ENCODE data around the gene ATAD3C. TPM values are rescaled to one million over a fixed set of nuclear protein-coding genes. Genes with fewer than 3 reads are reported as not detected.
"Not testable (repeated sequence)": the region's sequence is repeated elsewhere in the genome, so short reads cannot be mapped to it uniquely, and the experiment has no call there.

ATAD3C gene
- total RNA-seq, 1 donor from 2014 or later: 2.9 TPM

- Mint-ChIP-seq H3K4me1 (no peaks in the 10 kb centered on the region), H3K27me3 (ENCODE audit: low read depth) (no peaks in the 10 kb centered on the region), H3K27ac (no peak overlapping the region), H3K9me3 (peaks cover 9% of the 10 kb centered on the region), H3K4me3 (no peak overlapping the region), H3K36me3 (peaks cover 39% of the 10 kb centered on the region)
- DNase-seq (ENCODE audit: low spot score in 2 of 2, unreplicated experiment in 2 of 2): no peak
- no peak for TF ChIP-seq CTCF (IDR thresholded peaks at IDR 0.05; ENCODE audit: unreplicated experiment)
Measured at GRCh38 chr1:1489861-1490260, 40.4 kb downstream of the ATAD3C start.

- no peak overlapping the region for H3K27ac Mint-ChIP-seq
- DNase-seq (ENCODE audit: low spot score in 2 of 2, unreplicated experiment in 2 of 2): no peak
- H3K4me3 Mint-ChIP-seq: no peak overlapping the region
- TF ChIP-seq CTCF (IDR thresholded peaks at IDR 0.05; ENCODE audit: unreplicated experiment): no peak
- H3K4me1 Mint-ChIP-seq: no peaks in the 10 kb centered on the region
- peaks cover 9% of the 10 kb centered on the region for H3K9me3 Mint-ChIP-seq
- H3K27me3 Mint-ChIP-seq (ENCODE audit: low read depth): no peaks in the 10 kb centered on the region
- peaks cover 39% of the 10 kb centered on the region for H3K36me3 Mint-ChIP-seq
Measured at GRCh38 chr1:1490633-1491230, 41.2 kb downstream of the ATAD3C start.

GRCh38 chr1:1491601-1492000, 42.1 kb downstream of the ATAD3C start:
- DNase-seq (ENCODE audit: low spot score in 2 of 2, unreplicated experiment in 2 of 2): no peak
- Mint-ChIP-seq H3K27me3 (ENCODE audit: low read depth) (no peaks in the 10 kb centered on the region), H3K4me1 (no peaks in the 10 kb centered on the region), H3K36me3 (peaks cover 39% of the 10 kb centered on the region), H3K9me3 (peaks cover 9% of the 10 kb centered on the region), H3K4me3 (no peak overlapping the region), H3K27ac (no peak overlapping the region)
- TF ChIP-seq CTCF (IDR thresholded peaks at IDR 0.05; ENCODE audit: unreplicated experiment): no peak

DNA sequence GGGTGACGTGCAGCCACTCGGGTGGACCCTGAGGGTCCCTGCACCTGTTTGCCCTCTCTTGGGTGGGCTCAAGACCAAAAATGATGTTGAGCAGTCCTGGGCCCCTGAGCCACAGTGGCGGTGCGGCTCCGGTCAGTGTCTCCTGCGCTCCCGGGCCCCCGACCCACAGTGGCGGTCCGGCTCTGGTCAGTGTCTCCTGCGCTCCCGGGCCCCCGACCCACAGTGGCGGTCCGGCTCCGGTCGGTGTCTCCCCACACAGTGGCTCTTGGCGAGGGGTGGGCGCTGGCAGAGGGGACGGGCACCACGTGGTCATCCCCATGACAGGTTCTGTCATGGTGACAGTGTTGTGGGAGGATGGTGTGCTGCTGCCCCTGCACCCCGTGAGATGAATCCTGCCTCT, 44.8 kb downstream of the ATAD3C start:
- not testable (repeated sequence) for H3K27ac Mint-ChIP-seq; H3K27me3 Mint-ChIP-seq (ENCODE audit: low read depth); DNase-seq (ENCODE audit: low spot score in 2 of 2, unreplicated experiment in 2 of 2); H3K4me1 Mint-ChIP-seq; H3K4me3 Mint-ChIP-seq; H3K9me3 Mint-ChIP-seq
- peaks cover 39% of the 10 kb centered on the region for H3K36me3 Mint-ChIP-seq

DNA sequence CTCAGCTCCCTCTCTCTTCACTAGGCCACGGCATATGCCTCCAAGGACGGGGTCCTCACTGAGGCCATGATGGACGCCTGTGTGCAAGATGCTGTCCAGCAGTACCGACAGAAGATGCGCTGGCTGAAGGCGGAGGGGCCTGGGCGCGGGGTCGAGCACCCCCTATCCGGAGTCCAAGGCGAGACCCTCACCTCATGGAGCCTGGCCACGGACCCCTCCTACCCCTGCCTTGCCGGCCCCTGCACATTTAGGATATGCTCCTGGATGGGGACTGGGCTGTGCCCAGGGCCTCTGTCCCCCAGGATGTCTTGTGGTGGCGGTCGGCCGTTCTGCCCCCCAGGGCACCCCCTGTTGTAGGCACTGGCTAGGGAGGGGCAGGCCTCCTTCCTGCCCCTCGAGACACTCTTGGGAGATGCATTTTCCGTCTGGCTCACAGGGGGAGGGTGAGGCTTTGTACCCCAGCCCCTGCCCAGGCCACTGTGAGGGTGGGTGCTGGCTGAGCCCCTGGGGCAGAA, 46.0 kb downstream of the ATAD3C start:
- not testable (repeated sequence) for H3K27ac Mint-ChIP-seq; H3K9me3 Mint-ChIP-seq; H3K4me3 Mint-ChIP-seq; H3K27me3 Mint-ChIP-seq (ENCODE audit: low read depth); H3K4me1 Mint-ChIP-seq; DNase-seq (ENCODE audit: low spot score in 2 of 2, unreplicated experiment in 2 of 2)
- H3K36me3 Mint-ChIP-seq: peaks cover 33% of the 10 kb centered on the region

DNA sequence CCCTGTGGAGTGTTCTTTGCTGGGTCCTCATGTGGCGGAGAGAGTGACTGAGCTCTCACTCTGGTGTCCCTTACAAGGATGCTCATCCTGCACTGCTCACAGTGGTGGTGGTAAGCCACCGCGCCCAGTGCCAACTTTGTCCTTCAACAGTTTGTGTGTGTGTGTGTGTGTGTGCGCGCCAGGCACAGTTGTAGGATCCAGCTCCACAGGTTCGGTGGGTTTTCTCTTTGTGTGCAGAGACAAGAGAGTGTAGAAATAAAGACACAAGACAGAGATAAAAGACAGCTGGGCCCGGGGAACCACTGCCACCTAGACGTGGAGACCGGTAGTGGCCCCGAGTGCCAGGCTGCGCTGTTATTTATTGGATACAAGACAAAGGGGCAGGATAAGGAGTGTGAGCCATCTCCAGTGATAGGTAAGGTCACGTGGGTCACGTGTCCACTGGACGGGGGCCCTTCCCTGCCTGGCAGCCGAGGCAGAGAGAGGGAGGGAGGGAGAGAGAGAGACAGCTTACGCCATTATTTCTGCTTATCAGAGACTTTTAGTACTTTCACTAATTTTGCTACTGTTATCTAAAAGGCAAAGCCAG, 55.4 kb downstream of the ATAD3C start:
- peak; percentile 42 to 81 for DNase-seq (ENCODE audit: low spot score in 2 of 2, unreplicated experiment in 2 of 2)
- H3K4me3 Mint-ChIP-seq: peak overlapping the region; percentile 59
- TF ChIP-seq CTCF (IDR thresholded peaks at IDR 0.05; ENCODE audit: unreplicated experiment): peak; percentile 56
- not testable (repeated sequence) for H3K27me3 Mint-ChIP-seq (ENCODE audit: low read depth); H3K36me3 Mint-ChIP-seq; H3K9me3 Mint-ChIP-seq; H3K4me1 Mint-ChIP-seq
- peak overlapping the region; percentile 96 for H3K27ac Mint-ChIP-seq

- Mint-ChIP-seq H3K4me3 (peak overlapping the region; percentile 59), H3K27ac (peak overlapping the region; percentile 96)
- DNase-seq (ENCODE audit: low spot score in 2 of 2, unreplicated experiment in 2 of 2); H3K4me1 Mint-ChIP-seq; H3K9me3 Mint-ChIP-seq; H3K27me3 Mint-ChIP-seq (ENCODE audit: low read depth); H3K36me3 Mint-ChIP-seq: not testable (repeated sequence)
Measured at GRCh38 chr1:1505366-1505798, 55.9 kb downstream of the ATAD3C start.

- H3K27me3 Mint-ChIP-seq (ENCODE audit: low read depth); H3K9me3 Mint-ChIP-seq; DNase-seq (ENCODE audit: low spot score in 2 of 2, unreplicated experiment in 2 of 2); H3K36me3 Mint-ChIP-seq: not testable (repeated sequence)
- Mint-ChIP-seq H3K27ac (peak overlapping the region; percentile 96), H3K4me3 (peak overlapping the region; percentile 59), H3K4me1 (peaks cover 11% of the 10 kb centered on the region)
Measured at GRCh38 chr1:1505801-1506200, 56.3 kb downstream of the ATAD3C start.
